Stomach (tissue), 9 donors: ENCODE measurements around the gene OR13C2. TPM values are rescaled to one million over a fixed set of nuclear protein-coding genes. Genes with fewer than 3 reads are reported as not detected.

Source experiments
- DNase-seq, 2 donors: peaks; one replicate each; pipeline versions ENCODE4 v3.0.0 to v3.0.0-alpha.2; 2013 to 2019
- H3K27ac ChIP-seq, 5 donors: fragments of 200-600 bp in 4 of 5; sonication (generic) in 4 of 5; one replicate each; pipeline ENCODE4 v1.5.1; 2013 to 2019; ENCODE audit warnings: mild to moderate bottlenecking in 1 of 5, moderate library complexity in 1 of 5
- H3K27me3 ChIP-seq, 3 donors: fragments of 200-600 bp; sonication (generic); one replicate each; pipeline ENCODE4 v1.5.1; 2017 to 2019; ENCODE audit warnings: mixed run types in 1 of 3
- H3K36me3 ChIP-seq, 4 donors: fragments of 200-600 bp; sonication (generic); 1 replicate in 3 of 4; 2 replicates in 1 of 4; pipeline ENCODE4 v1.5.1; 2016 to 2019
- H3K4me1 ChIP-seq, 4 donors: fragments of 200-600 bp; sonication (generic); one replicate each; pipeline ENCODE4 v1.5.1; 2016 to 2019
- H3K4me3 ChIP-seq, 4 donors: fragments of 200-600 bp; sonication (generic) in 3 of 4; one replicate each; pipeline ENCODE4 v1.5.1; 2016 to 2019; ENCODE audit warnings: mild to moderate bottlenecking in 1 of 4
- H3K9me3 ChIP-seq, 4 donors: fragments of 200-600 bp; sonication (generic); one replicate each; pipeline ENCODE4 v1.5.1; 2016 to 2019
- CTCF ChIP-seq, 7 experiments: fragments of 450-650 bp in 4 of 7; fragments of 200-600 bp in 3 of 7; sonication (generic) in 3 of 7; IDR thresholded peaks; one replicate each; pipeline ENCODE4 v1.5.1; 2016 to 2019; ENCODE audit warnings: antibody characterized with exemption in 7 of 7, control low read depth in 2 of 7, mild to moderate bottlenecking in 1 of 7
- EP300 ChIP-seq: sonication (generic); formaldehyde crosslinking; IDR thresholded peaks from one replicate; pipeline ENCODE4 v1.6.1; 2017; ENCODE audit warnings: antibody characterized with exemption
- POLR2A ChIP-seq, 4 donors: fragments of 450-650 bp; IDR thresholded peaks; one replicate each; pipeline ENCODE4 v1.6.1; 2016; ENCODE audit warnings: antibody characterized with exemption in 4 of 4, control low read depth in 2 of 4, mild to moderate bottlenecking in 1 of 4, moderate library complexity in 1 of 4
- POLR2AphosphoS5 ChIP-seq, 3 donors: sonication (generic); formaldehyde crosslinking; IDR thresholded peaks; one replicate each; pipeline ENCODE4 v1.6.1; 2016; ENCODE audit warnings: antibody characterized with exemption in 3 of 3
- WGBS, 5 donors: extraction: QIAGEN DNeasy Blood & Tissue Kit in 3 of 5; methylation state at CpG; one replicate each; pipeline versions ENCODE4 v1.1.5 to v1.1.7; 2013 to 2018; 5-methylcytosine and 5-hydroxymethylcytosine counted together
- intact Hi-C: fragments of 100-400 bp; cut with DNase I; formaldehyde crosslinking; loops from one replicate; pipeline ENCODE4 v1.15.1; 2023; ENCODE audit warnings: low total_unique reads
- polyA plus RNA-seq, 3 donors: library from polyadenylated mRNA; stranded (reverse); fragments of 200-250 nt; gene quantifications; one replicate each; pipeline ENCODE4 v1.2.3, GENCODE V29; 2013
- total RNA-seq, 5 donors: library from RNA; depleted of rRNA; stranded (reverse); fragments of >200 nt; gene quantifications; one replicate each; pipeline versions ENCODE4 v1.1.0 to v1.2.3, GENCODE V29; 2014 to 2016
- donor health status: healthy with polysubstance abuse.
- donor health status: Bipolar disorder and iron deficiency.
- donor health status: healthy.

The OR13C2 gene
- total and polyA plus RNA-seq, 8 donors, result not detected

GRCh38 chr9:104580562-104580961, 24.9 kb downstream of the OR13C2 start:
- Histone ChIP-seq H3K36me3 (no peaks in the 10 kb centered on the region), H3K4me1 (no peaks in the 10 kb centered on the region), H3K27ac (no peak overlapping the region), H3K4me3 (no peak overlapping the region), H3K9me3 (no peaks in the 10 kb centered on the region), H3K27me3 (no peaks in the 10 kb centered on the region)
- 71 to 92% (median 88%) methylated on average over 1 of the region's 1 CpG for WGBS, 5 donors
- no peak for DNase-seq
- TF ChIP-seq POLR2AphosphoS5 (IDR thresholded peaks at IDR 0.05), result no peak
- no peak for TF ChIP-seq CTCF (IDR thresholded peaks at IDR 0.05)
- TF ChIP-seq EP300, result no peak
- no peak for TF ChIP-seq POLR2A (IDR thresholded peaks at IDR 0.05)
- intact Hi-C loops, result no loop called here

- no peaks in the 10 kb centered on the region for H3K36me3 ChIP-seq
- no peak for DNase-seq
- no peak for TF ChIP-seq POLR2AphosphoS5 (IDR thresholded peaks at IDR 0.05)
- no peak for TF ChIP-seq CTCF (IDR thresholded peaks at IDR 0.05)
- no peak for TF ChIP-seq EP300
- no peak for TF ChIP-seq POLR2A (IDR thresholded peaks at IDR 0.05)
- peaks cover 0 to 13% (median 5%) of the 10 kb centered on the region in 4 donors for H3K9me3 ChIP-seq
- intact Hi-C loops, result no loop called here
- no peaks in the 10 kb centered on the region for H3K4me1 ChIP-seq
- H3K27ac ChIP-seq, result no peak overlapping the region
- H3K27me3 ChIP-seq, result no peaks in the 10 kb centered on the region
- WGBS, 5 donors, result 80 to 88% (median 84%) methylated on average over 5 of the region's 5 CpGs
- no peak overlapping the region for H3K4me3 ChIP-seq
Measured at GRCh38 chr9:104577263-104577662, 28.2 kb downstream of the OR13C2 start.

DNA sequence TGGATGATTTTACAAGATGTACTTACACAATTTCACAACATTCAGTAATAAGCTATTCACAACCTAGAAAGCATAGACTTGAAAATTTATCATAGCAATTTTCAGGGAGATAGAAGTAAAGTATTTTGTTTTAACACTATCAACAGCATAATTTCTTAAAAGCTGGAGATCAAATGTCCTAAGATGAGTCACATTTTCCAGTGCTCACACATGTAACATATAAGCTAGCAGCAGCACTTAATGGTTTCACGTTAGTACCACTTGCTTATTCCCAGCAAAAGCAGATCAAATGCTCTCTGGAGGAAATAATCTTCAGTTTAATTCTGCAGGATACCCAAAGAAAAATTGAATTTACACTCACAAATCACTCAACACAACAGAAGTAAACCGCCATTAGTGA, 30.0 kb downstream of the OR13C2 start:
- WGBS, 5 donors, result 70 to 86% (median 76%) methylated on average over 2 of the region's 2 CpGs
- DNase-seq, result no peak
- Histone ChIP-seq H3K4me1 (no peaks in the 10 kb centered on the region), H3K36me3 (no peaks in the 10 kb centered on the region), H3K27me3 (no peaks in the 10 kb centered on the region), H3K9me3 (peaks cover 0 to 23% (median 7%) of the 10 kb centered on the region in 4 donors), H3K4me3 (no peak overlapping the region), H3K27ac (no peak overlapping the region)
- no peak for TF ChIP-seq POLR2AphosphoS5 (IDR thresholded peaks at IDR 0.05)
- TF ChIP-seq EP300, result no peak
- intact Hi-C loops, result no loop called here

DNA sequence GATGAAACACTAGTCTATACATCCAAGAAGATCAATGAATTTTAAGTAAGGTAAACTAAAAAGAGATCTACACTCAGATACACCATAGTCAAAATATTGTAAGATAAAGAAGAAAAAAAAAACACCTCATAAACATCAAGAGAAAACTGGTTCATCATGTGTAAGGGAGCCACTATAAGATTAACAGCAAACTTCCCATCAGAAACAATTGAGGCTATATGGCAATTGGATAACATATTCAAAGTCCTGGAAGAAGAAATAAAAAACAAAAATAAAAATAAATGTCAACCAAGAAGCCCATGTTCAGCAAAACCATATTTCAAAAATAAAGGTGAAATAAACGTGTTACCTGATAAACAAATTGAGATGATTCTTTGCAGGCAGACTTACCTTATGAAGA, 32.8 kb downstream of the OR13C2 start:
- H3K9me3 ChIP-seq, result peaks cover 0 to 23% (median 7%) of the 10 kb centered on the region in 4 donors
- DNase-seq, result no peak
- H3K36me3 ChIP-seq, result no peaks in the 10 kb centered on the region
- no peak overlapping the region for H3K4me3 ChIP-seq
- H3K4me1 ChIP-seq, result no peaks in the 10 kb centered on the region
- TF ChIP-seq CTCF (IDR thresholded peaks at IDR 0.05) (no peak), EP300 (no peak), POLR2AphosphoS5 (IDR thresholded peaks at IDR 0.05) (no peak), POLR2A (IDR thresholded peaks at IDR 0.05) (no peak)
- no peaks in the 10 kb centered on the region for H3K27me3 ChIP-seq
- H3K27ac ChIP-seq, result no peak overlapping the region
- WGBS, 5 donors, result 62 to 87% (median 66%) methylated on average over 1 of the region's 1 CpG
- intact Hi-C loops, result no loop called here

DNA sequence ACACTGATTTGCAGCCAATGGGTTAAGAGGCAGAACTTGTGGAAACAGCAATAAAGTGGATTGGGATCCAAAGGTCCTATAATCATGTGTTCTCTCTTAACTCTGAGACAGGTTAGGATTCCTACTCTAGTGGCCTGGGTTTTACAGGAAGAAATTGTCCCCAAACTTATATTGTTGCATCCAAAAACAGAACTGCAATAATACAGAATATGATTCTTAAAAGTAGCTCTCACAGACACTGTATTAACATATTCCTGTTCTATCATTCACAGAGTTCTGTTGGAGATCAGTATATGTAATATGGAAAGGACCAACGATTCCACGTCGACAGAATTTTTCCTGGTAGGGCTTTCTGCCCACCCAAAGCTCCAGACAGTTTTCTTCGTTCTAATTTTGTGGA, 36.6 kb downstream of the OR13C2 start, which contains the start of gene OR13C8:
TSS of gene OR13C8 (plus strand) at position 301 of the 400 bp plus-strand sequence. CDS start at position 301, 0 bp downstream.
- intact Hi-C loops, result no loop called here
- Histone ChIP-seq H3K9me3 (peaks cover 0 to 23% (median 7%) of the 10 kb centered on the region in 4 donors), H3K4me3 (no peak within 1 kb of the TSS), H3K4me1 (no peaks in the 10 kb centered on the region), H3K36me3 (no peaks in the 10 kb centered on the region), H3K27me3 (no peaks in the 10 kb centered on the region), H3K27ac (no peak within 1 kb of the TSS)
- no peak for DNase-seq
- TF ChIP-seq EP300 (no peak), CTCF (IDR thresholded peaks at IDR 0.05) (no peak)
- WGBS, 5 donors, result 85 to 95% (median 92%) methylated on average over 4 of the region's 4 CpGs
